GM10847 (cell line): Measurements from ENCODE around the gene ALOX5.

Experiments
- POLR2A ChIP-seq: IDR thresholded peaks from 2 replicates; pipeline ENCODE4 v1.6.1; 2011; ENCODE audit not compliant: insufficient read length; ENCODE audit errors: extremely low read depth

The ALOX5 gene

GRCh38 chr10:45468079-45468478, 94.1 kb downstream of the ALOX5 start:
- TF ChIP-seq POLR2A = no peak

- TF ChIP-seq POLR2A = no peak
Observed at GRCh38 chr10:45470098-45471012, 96.3 kb downstream of the ALOX5 start.

- no peak for TF ChIP-seq POLR2A
Observed at GRCh38 chr10:45471059-45471458, 97.0 kb downstream of the ALOX5 start.

GRCh38 chr10:45471531-45472310, 97.7 kb downstream of the ALOX5 start:
- TF ChIP-seq POLR2A = no peak

- TF ChIP-seq POLR2A = no peak
Observed at GRCh38 chr10:45473126-45473525, 99.1 kb downstream of the ALOX5 start.

GRCh38 chr10:45476559-45476958, 102.5 kb downstream of the ALOX5 start:
- no peak for TF ChIP-seq POLR2A

- no peak for TF ChIP-seq POLR2A
Observed at GRCh38 chr10:45480294-45480693, 106.3 kb downstream of the ALOX5 start.

GRCh38 chr10:45483002-45483401, 109.0 kb downstream of the ALOX5 start:
- no peak for TF ChIP-seq POLR2A

GRCh38 chr10:45487735-45488134, 113.7 kb downstream of the ALOX5 start:
- TF ChIP-seq POLR2A = no peak

GRCh38 chr10:45488365-45488764, 114.3 kb downstream of the ALOX5 start:
- no peak for TF ChIP-seq POLR2A

- TF ChIP-seq POLR2A = no peak
Observed at GRCh38 chr10:45490277-45490676, 116.3 kb downstream of the ALOX5 start.

- no peak for TF ChIP-seq POLR2A
Observed at GRCh38 chr10:45491061-45491460, 117.0 kb downstream of the ALOX5 start.
